Stomach smooth muscle (tissue), 2 donors: Measurements from ENCODE around the gene CNBD2.
A peak's percentile ranks its signal among the peaks of the same experiment; 100 is the strongest.
"Not testable (repeated sequence)": the region's sequence is repeated elsewhere in the genome, so short reads cannot be mapped to it uniquely, and the experiment has no call there.

ENCODE experiments used
- H3K27ac ChIP-seq: one replicate; pipeline ENCODE4 v1.7.0; 2013; ENCODE audit warnings: mild to moderate bottlenecking, low read length, inconsistent platforms
- H3K27me3 ChIP-seq, 2 donors: one replicate each; pipeline ENCODE4 v1.7.0; 2013; ENCODE audit warnings: low read length in 2 of 2; ENCODE audit not compliant: insufficient read depth in 2 of 2, control insufficient read depth in 1 of 2
- H3K36me3 ChIP-seq, 2 donors: one replicate each; pipeline ENCODE4 v1.7.0; 2013; ENCODE audit warnings: low read length in 2 of 2; ENCODE audit not compliant: control insufficient read depth in 2 of 2, insufficient read depth in 2 of 2
- H3K4me1 ChIP-seq: one replicate; pipeline ENCODE4 v1.7.0; 2013; ENCODE audit warnings: low read length; ENCODE audit not compliant: control insufficient read depth, insufficient read depth
- H3K4me3 ChIP-seq, 2 donors: one replicate each; pipeline ENCODE4 v1.7.0; 2013; ENCODE audit warnings: low read length in 2 of 2
- H3K9ac ChIP-seq, 2 donors: one replicate each; pipeline ENCODE4 v1.7.0; 2013; ENCODE audit warnings: low read length in 2 of 2, mild to moderate bottlenecking in 1 of 2
- H3K9me3 ChIP-seq, 2 donors: one replicate each; pipeline ENCODE4 v1.7.0; 2013; ENCODE audit warnings: low read length in 2 of 2; ENCODE audit not compliant: control insufficient read depth in 2 of 2
- donor health status: healthy.
- donor health status: Pancreatic carcinoma.

Gene CNBD2

DNA sequence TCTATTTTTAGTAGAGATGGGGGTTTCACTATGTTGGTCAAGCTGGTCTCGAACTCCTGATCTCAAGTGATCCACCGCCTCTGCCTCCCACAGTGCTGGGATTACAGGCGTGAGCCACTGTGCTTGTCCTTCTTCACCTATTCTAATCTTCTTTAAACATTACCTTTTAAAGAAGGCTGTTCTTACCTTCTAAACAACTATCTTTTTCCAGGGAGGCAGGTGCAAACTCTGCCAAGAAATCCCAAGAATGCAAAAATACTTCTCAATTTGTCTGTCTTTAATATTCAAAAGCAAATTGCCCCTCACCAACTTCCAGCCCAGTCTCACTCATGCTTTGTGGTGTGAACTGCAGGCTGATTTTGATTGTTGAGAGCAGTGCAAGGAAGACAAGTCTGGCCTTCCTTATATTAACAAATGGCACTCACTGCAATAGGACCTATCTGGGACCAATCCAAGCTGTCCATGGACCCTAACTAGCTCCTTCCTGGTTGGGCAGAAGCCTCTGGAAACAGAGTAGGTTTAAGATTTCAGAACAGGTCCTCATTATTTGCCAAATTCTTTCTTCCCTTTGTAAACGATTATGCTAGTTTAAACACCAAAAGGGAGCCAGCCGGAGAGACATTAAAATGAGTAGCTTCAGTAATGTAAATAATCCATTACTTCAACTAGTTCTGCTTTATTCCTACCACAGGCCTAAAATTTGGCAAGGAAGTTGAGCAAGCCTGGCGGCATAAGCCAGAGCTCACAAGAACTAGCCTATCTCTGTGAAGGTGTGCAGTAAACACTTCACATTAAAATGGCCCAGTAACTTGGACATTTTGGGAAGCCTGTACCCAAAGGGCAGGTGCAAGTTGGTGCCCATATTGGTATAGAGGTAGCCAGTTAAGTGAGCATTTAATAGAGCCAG is 15.7 kb upstream of the CNBD2 start:
- H3K27me3 ChIP-seq, result no peaks in the 10 kb centered on the region

DNA sequence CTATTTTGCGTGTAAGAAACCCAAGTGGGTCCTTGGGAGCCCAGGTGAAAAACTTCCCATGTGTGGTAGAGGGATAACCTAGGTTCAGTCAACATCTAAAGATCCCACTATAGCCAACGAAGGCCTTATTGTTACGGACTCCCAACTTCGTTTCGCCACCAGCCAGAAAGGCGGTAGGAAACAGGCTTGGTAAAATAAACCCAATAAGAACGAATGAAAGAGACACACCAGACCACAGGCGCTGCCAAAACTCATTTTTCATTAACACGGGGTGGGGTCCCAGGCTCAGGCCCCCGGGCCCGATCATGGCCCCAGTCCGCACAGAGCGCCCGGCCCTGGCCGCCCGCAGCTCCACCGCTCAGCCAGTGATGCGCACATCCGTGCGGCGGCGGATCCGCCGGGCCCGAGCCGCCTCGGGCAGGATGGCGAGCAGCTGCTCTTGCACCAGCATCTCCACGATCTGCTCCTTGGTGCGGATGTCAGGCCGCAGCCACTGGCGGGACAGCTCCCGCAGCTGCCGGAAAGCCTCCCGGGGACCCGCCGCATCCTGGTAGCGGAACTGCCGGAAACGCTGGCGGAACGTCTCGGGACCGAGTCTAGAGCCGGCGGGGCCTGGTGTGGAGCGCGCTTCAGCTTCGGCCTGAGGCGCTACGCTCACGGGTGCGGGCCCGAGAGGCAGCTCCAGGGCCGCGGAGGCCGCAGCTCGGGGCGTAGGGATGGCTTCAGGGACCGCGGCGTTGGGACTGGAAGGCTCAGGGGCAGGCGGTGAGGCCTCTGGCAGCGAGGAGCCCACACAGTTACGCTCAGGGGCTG is 14.8 kb upstream of the CNBD2 start:
- peak overlapping the region; percentile 94 for H3K27ac ChIP-seq
- H3K9ac ChIP-seq, result peak overlapping the region; percentile 95 to 96
- peaks cover 22% of the 10 kb centered on the region for H3K4me1 ChIP-seq
- H3K4me3 ChIP-seq, result peak overlapping the region; percentile 95 to 98
- H3K9me3 ChIP-seq, result no peaks in the 10 kb centered on the region
- no peaks in the 10 kb centered on the region for H3K27me3 ChIP-seq
- no peaks in the 10 kb centered on the region for H3K36me3 ChIP-seq

More for the DNA sequence above, 15.7 kb upstream of the CNBD2 start:
- Histone ChIP-seq H3K27ac (peak overlapping the region; percentile 94), H3K9ac (peak overlapping the region; percentile 95 to 96), H3K9me3 (no peaks in the 10 kb centered on the region), H3K4me1 (peaks cover 22% of the 10 kb centered on the region), H3K36me3 (peaks cover 3 to 5% of the 10 kb centered on the region in 2 donors), H3K4me3 (peak overlapping the region; percentile 95 to 98)

DNA sequence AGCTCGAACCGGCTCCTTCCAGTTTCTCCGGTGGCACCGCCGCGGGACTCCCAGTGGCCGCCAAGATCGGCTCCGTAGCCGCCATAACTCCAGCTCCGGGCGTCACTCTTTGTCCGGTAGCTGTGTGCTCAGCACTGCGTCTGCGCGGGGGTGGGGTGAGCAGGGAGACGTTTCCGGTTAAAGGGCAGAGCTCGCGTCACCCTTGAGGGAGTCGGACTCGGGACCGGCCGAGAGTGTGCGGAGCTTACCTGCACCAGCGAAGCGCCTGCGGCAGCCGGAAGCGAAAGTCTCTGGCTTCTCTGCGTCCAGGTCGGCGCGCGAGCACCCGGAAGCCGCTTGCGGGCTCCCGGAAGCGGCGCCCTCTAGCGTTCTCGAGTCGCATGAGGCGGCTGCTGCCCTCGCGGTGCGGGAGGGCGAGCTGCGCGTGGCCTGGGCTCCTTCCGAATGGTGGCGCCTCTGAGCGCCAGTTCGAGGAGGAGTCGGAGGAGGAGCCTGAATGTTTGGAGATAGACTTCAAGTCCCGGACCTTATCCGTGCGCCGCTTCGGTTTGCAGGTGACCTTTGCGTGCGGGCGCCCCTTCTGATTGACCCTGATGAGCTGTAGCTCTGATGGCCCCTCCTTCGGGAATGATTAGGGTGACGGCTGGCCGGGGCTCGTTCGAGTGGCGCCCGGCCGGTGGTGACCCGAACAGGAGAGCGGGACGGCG is 14.0 kb upstream of the CNBD2 start, which contains the start of gene SCAND1:
Gene SCAND1 (minus strand): TSS at position 303 of the 707 bp plus-strand sequence. CDS start 218 bp downstream, at position 85.
- Histone ChIP-seq H3K27ac (peak within 1 kb of the TSS; percentile 94), H3K4me3 (peak within 1 kb of the TSS; percentile 95 to 98), H3K36me3 (no peaks in the 10 kb centered on the region), H3K27me3 (no peaks in the 10 kb centered on the region), H3K9me3 (no peaks in the 10 kb centered on the region), H3K4me1 (peaks cover 22% of the 10 kb centered on the region), H3K9ac (peak within 1 kb of the TSS; percentile 95 to 96)

DNA sequence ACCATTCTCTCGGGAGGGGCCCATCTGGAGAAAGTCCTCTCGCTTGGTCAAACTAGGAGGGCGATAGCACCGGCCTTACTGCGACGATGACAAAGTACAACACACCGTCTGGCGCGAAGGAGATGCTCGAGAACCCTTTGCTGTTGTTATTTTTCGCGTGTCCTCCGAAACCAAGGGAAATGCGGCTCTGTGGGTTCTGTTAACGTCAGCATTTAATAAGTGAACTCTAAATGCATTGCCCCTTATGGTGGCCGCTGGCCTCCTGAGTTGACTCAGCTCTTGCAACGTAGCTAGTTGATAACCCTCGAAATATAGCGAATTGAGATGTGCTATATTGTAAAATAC is 13.5 kb upstream of the CNBD2 start:
- H3K9ac ChIP-seq, result peak overlapping the region; percentile 95 to 96
- peak overlapping the region; percentile 95 to 98 for H3K4me3 ChIP-seq
- H3K9me3 ChIP-seq, result no peaks in the 10 kb centered on the region
- peaks cover 22% of the 10 kb centered on the region for H3K4me1 ChIP-seq
- peak overlapping the region; percentile 94 for H3K27ac ChIP-seq
- no peaks in the 10 kb centered on the region for H3K36me3 ChIP-seq
- no peaks in the 10 kb centered on the region for H3K27me3 ChIP-seq

DNA sequence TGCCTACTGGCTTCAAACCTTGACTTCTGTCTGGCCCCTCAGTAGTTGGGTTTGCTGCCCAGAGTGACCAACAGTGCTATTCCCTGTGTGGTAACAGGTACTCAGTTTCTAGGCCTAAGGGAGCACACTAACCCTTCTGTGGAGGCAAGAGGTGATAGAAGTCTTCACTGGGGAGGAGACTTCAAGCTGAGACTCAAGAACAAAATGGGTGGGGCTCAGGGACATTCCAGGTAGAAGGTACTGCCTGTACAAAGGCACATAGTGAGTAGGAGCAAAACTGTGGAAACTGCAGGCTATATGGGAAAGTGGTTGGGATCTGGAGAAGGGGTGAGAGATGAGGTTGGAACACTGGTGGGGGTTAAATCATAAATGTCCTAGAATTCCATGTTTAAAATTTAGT is 11.8 kb upstream of the CNBD2 start:
- Histone ChIP-seq H3K27ac (no peak overlapping the region), H3K9ac (no peak overlapping the region), H3K27me3 (no peaks in the 10 kb centered on the region), H3K4me1 (peaks cover 22% of the 10 kb centered on the region), H3K4me3 (no peak overlapping the region), H3K9me3 (no peaks in the 10 kb centered on the region), H3K36me3 (no peaks in the 10 kb centered on the region)

DNA sequence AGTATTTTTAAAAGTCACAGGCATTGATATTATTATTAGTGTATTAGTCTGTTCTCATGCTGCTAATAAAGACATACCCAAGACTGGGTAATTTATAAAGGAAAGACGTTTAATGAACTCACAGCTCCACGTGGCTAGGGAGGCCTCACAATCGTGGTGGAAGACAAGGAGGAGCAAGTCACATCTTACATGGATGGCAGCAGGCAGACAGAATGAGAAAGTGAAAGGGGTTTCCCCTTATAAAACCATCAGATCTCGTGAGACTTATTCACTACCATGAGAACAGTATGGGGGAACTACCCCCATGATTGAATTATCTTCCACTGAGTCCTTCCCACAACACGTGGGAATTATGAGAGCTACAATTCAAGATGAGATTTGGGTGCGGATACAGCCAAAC is 9.1 kb upstream of the CNBD2 start:
- not testable (repeated sequence) for H3K27me3 ChIP-seq, H3K4me1 ChIP-seq, H3K9me3 ChIP-seq, H3K36me3 ChIP-seq, H3K4me3 ChIP-seq, H3K27ac ChIP-seq, H3K9ac ChIP-seq

DNA sequence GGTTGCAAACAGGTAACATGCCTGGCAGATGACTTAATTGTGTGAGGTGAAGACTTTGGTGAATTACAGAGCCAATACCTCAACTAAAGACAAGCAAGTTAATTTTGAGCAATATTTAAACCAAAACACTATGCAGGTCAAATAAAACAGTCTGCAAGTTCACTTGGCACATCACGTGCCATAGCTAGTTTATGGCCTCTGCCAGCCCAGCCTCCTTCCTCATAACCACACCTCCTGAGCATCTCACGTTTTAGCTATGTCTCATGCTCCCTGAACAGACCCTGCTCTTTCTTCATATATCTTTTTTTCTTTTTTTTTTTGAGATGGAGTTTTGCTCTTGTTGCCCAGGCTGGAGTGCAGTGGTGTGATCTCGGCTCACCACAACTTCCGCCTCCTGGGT is 4.5 kb upstream of the CNBD2 start:
- Histone ChIP-seq H3K27ac (no peak overlapping the region), H3K4me1 (no peaks in the 10 kb centered on the region), H3K4me3 (no peak overlapping the region), H3K9me3 (no peaks in the 10 kb centered on the region), H3K9ac (no peak overlapping the region), H3K27me3 (no peaks in the 10 kb centered on the region), H3K36me3 (no peaks in the 10 kb centered on the region)

DNA sequence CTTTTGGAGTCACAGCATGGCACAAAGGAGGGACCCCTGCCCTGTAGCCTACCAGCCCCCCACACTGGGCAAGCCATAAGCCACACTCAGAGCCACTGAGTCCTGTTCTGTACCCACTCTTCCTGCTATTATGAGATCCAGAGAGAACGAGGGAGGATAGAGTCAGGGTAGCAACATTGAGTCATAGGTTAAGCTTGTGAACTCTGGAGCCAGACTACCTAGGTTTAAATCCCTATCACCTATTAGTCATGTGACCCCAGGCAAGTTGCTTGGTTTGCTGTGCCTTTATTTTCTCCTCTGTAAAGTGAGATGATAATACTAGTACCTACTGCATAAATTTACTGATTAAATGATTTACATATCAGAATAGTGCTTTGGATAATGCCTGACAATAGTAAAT is 540 bp downstream of the CNBD2 start:
- Histone ChIP-seq H3K27me3 (no peaks in the 10 kb centered on the region), H3K36me3 (no peaks in the 10 kb centered on the region), H3K4me1 (no peaks in the 10 kb centered on the region), H3K9ac (no peak overlapping the region), H3K27ac (no peak overlapping the region), H3K4me3 (no peak overlapping the region), H3K9me3 (peaks cover 0 to 4% of the 10 kb centered on the region in 2 donors)

DNA sequence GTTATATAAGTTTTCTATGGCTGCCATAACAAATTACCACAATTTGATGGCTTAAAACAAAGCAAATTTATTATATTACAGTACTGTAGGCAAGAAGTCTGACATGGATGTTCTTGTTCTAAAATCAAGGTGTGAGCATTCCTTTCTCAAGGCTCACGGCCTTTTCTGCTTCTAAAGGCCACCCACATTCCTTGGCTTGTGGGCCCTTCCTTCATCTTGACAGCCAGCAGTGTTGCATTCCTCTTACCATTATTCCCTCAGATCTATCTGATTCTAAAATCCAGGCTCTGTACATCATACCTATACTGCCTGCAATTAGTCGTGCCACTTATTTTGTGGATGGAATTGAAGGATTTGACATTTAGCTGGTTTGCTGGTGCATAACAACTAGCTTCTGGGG is 3.6 kb downstream of the CNBD2 start:
- Histone ChIP-seq H3K4me1 (no peaks in the 10 kb centered on the region), H3K9ac (no peak overlapping the region), H3K4me3 (no peak overlapping the region), H3K9me3 (peaks cover 0 to 4% of the 10 kb centered on the region in 2 donors), H3K36me3 (no peaks in the 10 kb centered on the region), H3K27ac (no peak overlapping the region), H3K27me3 (no peaks in the 10 kb centered on the region)

DNA sequence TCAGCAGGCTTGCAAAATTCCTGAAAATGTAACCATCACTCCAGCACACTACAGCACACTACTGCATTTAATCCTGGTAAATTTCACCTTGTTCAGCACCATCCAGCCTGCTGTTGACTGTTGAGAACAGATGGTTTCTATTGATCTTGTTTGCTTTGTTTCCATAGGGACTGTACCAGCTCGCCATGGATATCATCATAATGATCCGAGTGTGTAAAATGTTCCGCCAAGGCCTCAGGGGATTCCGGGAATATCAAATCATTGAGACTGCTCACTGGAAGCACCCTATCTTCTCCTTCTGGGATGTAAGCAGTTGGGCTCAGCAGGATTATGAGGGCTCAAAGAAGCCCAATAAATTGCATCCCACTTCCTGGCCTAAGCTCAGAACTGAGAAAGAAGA is 4.1 kb downstream of the CNBD2 start:
- peaks cover 0 to 4% of the 10 kb centered on the region in 2 donors for H3K9me3 ChIP-seq
- H3K27me3 ChIP-seq, result no peaks in the 10 kb centered on the region
- H3K4me3 ChIP-seq, result no peak overlapping the region
- no peaks in the 10 kb centered on the region for H3K4me1 ChIP-seq
- no peak overlapping the region for H3K9ac ChIP-seq
- H3K36me3 ChIP-seq, result no peaks in the 10 kb centered on the region
- no peak overlapping the region for H3K27ac ChIP-seq
